NCI-H2081 (cell line): ENCODE results near the gene ZNF2.

Experiments used
- DNase-seq, 2 experiments: peaks; one replicate each; lab custom pipeline; 2025; lab: John Stamatoyannopoulos, UW

Gene ZNF2

GRCh38 chr2:95165371-95166064 lies at the start of gene ZNF2:
Gene ZNF2, plus strand, starts transcription at chr2:95165809. Its CDS starts 10,418 bp downstream, at chr2:95176227.
- peak; percentile 94 to 97 for DNase-seq

- DNase-seq: no peak
Measured at GRCh38 chr2:95121093-95121406, 44.6 kb upstream of the ZNF2 start.

GRCh38 chr2:95121407-95122196 lies 44.0 kb upstream of the ZNF2 start, which contains the start of gene MRPS5:
Gene MRPS5, minus strand, starts transcription at chr2:95121808. Its CDS starts 17 bp downstream, at chr2:95121791.
- peak; percentile 61 to 70 for DNase-seq

- DNase-seq: no peak
Measured at GRCh38 chr2:95122197-95122551, 43.4 kb upstream of the ZNF2 start.

GRCh38 chr2:95138702-95139101 lies 26.9 kb upstream of the ZNF2 start:
- DNase-seq: no peak

GRCh38 chr2:95143838-95144237 lies 21.8 kb upstream of the ZNF2 start:
- no peak for DNase-seq

- no peak for DNase-seq
Measured at GRCh38 chr2:95149397-95149984, 16.1 kb upstream of the ZNF2 start.

GRCh38 chr2:95158441-95158840 lies 7.2 kb upstream of the ZNF2 start:
- no peak for DNase-seq

DNA sequence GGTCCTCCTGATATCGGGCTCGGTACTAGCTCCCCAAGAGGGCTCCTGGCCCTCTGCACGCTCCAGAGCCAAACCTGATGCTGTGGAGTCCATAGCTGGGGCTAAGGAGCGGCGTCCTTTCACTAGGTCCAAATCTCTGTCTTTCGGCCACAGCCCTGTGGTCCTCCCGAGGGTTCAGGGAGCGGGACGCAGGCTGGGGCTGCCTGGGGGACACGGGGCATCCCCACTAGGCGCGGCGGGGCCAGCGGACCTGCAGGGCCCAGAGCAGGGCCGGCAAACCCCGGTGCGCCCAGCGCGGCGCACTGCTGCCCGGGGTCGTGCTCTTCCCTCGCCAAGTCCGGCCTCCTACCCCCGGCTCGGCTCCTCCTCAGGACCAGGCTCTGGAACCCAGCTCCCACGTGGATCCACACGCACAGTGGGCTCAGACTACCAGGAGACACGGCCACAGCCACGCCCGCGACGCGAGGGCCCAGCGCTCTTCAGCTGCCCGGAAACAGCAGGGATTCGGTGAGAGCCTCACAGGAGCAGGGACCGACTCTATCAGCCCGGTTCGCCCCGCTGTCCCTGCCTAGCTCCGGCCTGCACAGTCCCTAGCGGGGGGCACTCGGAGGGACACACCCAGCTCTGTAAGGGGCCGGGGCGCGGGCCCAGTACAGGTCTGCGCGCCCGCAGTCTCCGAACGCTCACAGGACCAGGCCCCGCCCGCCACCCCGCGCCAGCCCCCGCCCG lies 6.6 kb upstream of the ZNF2 start:
- DNase-seq: peak; percentile 31 to 35

GRCh38 chr2:95159690-95160449 lies 5.7 kb upstream of the ZNF2 start, which contains the start of gene ZNF514:
Gene ZNF514, minus strand, starts transcription at chr2:95159848. Its CDS starts 6,595 bp downstream, at chr2:95153253.
- DNase-seq: peak; percentile 42 to 62

DNA sequence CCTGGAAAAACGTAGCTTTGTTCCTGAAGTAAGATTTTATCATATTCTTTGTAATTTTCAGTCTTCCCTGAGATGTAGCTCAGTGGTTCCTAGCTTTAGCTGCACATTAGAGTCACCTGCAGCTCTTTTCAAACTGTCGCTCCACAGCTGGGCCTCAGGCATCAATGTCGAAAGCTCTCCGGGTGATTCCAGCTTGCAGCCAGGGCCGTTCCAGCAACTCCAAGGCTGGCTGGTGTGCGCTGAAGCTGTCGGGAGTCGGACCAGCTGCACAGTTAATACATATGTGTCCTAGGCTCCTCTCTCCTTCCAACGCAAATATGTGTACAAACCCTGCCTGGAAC lies 609 bp upstream of the ZNF2 start:
- DNase-seq: peak in 1 of 2 experiments; percentile 62

DNA sequence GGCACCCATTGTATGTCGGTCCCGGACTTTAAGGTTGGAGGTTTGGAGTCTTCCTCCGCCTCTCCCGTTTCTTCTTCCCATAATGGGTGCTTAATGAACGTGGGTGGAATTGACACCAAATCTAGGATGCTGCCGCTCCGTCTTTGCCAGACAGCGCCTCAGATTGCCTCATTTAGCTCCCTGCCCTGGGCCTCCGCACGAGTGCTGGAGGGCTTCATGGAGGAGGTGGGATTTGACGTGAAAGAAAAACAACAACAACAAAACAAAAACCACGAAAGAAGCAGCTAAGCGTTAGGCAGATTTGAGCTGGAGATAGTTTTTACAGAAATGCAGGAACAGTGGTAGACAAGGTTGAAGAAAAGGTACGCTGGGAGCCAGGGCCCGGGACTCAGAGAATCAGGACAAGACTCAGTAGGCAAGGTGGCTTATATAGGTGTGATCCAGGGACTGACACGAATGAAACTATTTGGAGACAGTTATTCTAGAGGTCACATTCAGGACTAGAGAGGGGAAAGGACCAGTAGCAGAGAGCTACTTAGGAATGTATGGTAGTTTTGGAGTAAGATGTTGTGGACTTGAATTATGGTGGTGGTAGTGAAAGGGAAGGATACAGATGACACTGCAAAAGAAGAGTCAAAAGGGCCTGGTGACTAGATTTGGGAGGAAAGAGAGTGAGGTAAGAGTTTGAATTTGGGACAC lies 605 bp downstream of the ZNF2 start:
- DNase-seq: no peak

GRCh38 chr2:95171902-95172301 lies 6.3 kb downstream of the ZNF2 start:
- no peak for DNase-seq

- DNase-seq: no peak
Measured at GRCh38 chr2:95174031-95174542, 8.5 kb downstream of the ZNF2 start.

DNA sequence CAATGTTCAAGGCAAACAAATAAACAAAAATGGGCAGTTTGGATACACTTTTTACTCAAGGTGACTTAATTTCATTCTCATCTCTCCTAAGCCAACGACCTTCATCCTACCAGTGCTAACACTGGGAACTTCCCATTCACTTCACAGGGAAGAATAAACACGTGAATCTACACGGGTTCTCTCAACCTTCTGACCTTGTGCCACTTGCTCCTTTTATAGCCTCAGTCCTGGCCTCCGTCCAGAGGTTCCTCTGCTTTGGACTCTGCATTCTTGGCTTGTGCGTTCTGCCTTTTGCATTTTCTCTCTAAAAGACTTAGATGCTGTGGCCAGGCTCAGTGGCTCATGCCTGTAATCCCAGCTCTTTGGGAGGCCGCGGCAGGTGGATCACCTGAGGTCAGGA lies 13.8 kb downstream of the ZNF2 start:
- DNase-seq: no peak

DNA sequence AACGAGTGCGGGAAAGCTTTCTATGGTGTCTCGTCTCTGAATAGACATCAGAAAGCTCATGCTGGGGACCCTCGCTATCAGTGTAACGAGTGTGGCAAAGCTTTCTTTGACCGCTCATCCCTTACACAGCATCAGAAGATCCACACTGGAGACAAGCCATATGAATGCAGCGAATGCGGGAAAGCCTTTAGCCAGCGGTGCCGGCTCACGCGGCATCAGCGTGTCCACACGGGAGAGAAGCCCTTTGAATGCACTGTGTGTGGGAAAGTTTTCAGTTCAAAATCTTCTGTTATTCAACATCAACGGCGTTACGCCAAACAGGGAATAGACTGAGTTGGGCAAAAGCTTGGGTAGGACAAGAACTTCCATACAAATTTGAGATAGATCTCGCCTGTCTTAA lies 16.2 kb downstream of the ZNF2 start:
- DNase-seq: no peak

- DNase-seq: no peak
Measured at GRCh38 chr2:95185197-95185596, 19.6 kb downstream of the ZNF2 start.

GRCh38 chr2:95185973-95186372 lies 20.4 kb downstream of the ZNF2 start:
- DNase-seq: no peak

DNA sequence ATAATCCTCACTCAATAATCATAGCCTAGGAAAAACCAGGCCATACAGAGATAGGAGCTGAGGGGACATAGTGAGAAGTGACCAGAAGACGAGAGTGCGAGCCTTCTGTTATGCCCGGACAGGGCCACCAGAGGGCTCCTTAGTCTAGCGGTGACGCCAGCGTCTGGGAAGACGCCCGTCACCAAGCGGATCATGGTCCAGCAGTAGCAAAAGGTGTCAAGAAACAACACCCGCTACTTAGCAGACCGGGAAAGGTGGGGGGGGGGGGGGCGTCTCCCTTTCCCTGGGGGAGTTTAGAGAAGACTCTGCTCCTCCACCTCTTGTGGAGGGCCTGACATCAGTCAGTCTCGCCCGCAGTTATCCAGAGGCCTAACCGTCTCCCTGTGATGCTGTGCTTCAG lies 27.3 kb downstream of the ZNF2 start:
- DNase-seq: peak; percentile 0 to 9

- no peak for DNase-seq
Measured at GRCh38 chr2:95203911-95204310, 38.3 kb downstream of the ZNF2 start.

GRCh38 chr2:95204396-95204795 lies 38.8 kb downstream of the ZNF2 start:
- no peak for DNase-seq
